HTR-8/SVneo (cell line): ENCODE measurements around the gene TMEM167A.
"Not testable (repeated sequence)": the region's sequence is repeated elsewhere in the genome, so short reads cannot be mapped to it uniquely, and the experiment has no call there.

Source experiments
- DNase-seq: peaks from one replicate; pipeline ENCODE4 v3.0.0; 2011; ENCODE audit warnings: low spot score, mixed read lengths; ENCODE audit not compliant: insufficient read length
- FAIRE-seq: peaks from 2 replicates; lab custom pipeline; 2011; peaks lifted over from hg19 to GRCh38; lab: Jason Lieb, UNC

TMEM167A gene

GRCh38 chr5:83092619-83093018 lies 15.4 kb upstream of the TMEM167A start:
- DNase-seq = no peak
- no peak for FAIRE-seq

GRCh38 chr5:83090169-83090568 lies 13.0 kb upstream of the TMEM167A start:
- no peak for FAIRE-seq

GRCh38 chr5:83085106-83085505 lies 7.9 kb upstream of the TMEM167A start:
- FAIRE-seq (no peak), DNase-seq (no peak)

More at GRCh38 chr5:83090169-83090568, 13.0 kb upstream of the TMEM167A start:
- no peak for DNase-seq

DNA sequence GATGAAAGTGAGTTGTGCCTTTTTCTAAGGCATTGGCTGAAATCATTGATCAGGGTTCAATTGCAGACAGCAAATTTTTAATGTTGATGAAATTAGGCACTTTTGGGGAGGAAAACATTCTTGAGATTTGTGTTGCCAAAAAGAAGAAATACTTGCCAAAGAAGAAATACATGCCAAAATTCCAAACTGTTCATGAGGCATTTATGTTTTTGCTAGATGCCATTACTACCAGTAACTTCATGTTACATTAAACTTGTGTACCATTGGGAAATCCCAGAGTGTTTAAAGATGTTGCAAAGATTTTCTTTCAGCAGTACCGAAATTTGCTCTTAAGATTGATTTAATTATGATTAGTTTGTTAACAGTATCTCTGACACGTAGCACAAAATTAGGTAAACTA lies 7.1 kb upstream of the TMEM167A start:
- FAIRE-seq (no peak), DNase-seq (no peak)

DNA sequence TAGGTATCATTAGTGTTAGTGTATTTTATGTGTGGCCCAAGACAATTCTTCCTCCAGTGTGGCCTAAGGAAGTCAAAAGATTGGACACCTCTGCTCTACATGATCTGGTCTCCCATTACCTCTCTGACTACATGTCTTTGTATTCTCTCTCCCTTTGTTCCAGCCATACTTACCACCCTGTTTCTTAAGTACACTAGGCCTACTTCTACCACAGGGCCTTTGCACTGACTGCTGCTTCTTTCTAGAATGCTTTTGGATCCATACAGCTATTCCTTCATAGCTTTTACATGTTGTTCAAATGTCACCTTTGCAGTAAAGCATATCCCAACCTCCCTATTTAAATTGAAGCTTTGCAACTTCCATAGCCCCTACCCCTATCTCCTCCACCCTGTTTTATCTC lies 5.6 kb upstream of the TMEM167A start:
- no peak for DNase-seq
- FAIRE-seq = no peak

- DNase-seq (peak; percentile 2), FAIRE-seq (no peak)
These were observed 568 bp upstream of the TMEM167A start for GRCh38 chr5:83077662-83078261.

DNA sequence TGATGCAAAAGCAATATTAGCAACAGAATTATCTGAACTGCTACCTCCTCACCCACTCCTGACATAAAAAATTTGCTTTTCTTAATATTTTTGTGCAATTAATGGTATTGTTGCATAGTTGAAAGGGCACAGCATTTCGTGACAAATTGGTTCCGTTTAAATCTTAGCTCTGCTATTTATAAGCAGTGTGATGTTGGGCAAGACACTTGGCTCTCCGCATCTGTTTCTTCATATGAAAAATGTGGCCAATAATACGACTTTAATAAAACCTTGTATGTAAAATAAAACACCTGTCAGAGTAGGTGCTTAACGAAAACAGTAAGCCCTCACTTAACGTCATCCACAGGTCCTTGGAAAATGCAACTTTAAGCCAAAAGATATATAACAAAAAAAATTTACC lies 4.2 kb downstream of the TMEM167A start:
- no peak for DNase-seq
- FAIRE-seq = no peak

- DNase-seq (no peak), FAIRE-seq (no peak)
These were observed 5.7 kb downstream of the TMEM167A start for GRCh38 chr5:83071286-83072051.

GRCh38 chr5:83069096-83069799 lies 7.9 kb downstream of the TMEM167A start:
- FAIRE-seq (no peak), DNase-seq (no peak)

GRCh38 chr5:83067377-83067776 lies 9.8 kb downstream of the TMEM167A start:
- FAIRE-seq, DNase-seq: not testable (repeated sequence)

DNA sequence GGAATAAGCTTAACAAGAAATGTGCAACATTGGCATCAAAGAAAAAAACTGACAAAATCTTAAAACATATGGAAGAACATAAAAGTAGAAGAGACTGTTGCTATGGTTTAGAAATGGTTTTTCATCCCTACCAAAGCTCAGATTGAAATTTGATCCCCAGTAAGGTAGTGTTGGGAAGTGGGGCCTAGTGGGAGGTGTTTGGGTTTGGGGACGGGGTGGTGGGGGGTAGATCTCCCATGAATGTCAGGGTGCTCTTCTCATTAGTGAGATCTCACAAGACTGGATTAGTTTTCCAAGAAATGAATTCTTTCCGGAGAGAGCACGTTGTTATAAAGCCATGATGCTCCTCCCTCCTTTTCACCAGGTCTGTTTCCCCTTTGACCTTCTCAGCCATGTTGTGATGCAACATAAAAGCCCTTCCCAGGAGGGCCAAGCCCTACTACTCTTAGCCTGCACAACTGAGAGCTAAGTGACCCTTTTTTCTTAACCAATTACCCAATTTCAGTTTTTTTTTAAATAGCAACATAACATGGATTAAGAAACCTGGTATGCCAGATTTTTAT lies 10.6 kb downstream of the TMEM167A start:
- no peak for DNase-seq
- no peak for FAIRE-seq

DNA sequence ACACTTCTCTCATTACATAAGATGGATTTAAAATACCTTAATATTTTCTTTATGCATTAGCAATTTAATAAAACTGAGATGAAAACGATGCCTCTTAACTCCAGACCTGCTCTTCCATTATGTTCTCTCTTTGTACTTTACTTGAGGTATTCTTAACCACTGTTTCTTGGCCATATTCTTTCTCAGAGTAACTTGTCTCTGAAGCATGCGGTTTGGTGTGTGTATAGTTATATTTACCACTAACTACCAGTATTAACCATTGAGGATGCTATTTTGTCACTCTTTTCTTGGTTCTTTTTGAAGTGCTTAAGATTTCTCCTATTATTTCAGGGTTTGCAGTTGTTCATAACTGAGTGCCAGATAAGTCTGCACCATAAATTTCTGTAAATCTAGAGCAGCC lies 17.9 kb downstream of the TMEM167A start:
- no peak for DNase-seq
- FAIRE-seq = no peak

GRCh38 chr5:83058726-83059125 lies 18.5 kb downstream of the TMEM167A start:
- DNase-seq (no peak), FAIRE-seq (no peak)

DNA sequence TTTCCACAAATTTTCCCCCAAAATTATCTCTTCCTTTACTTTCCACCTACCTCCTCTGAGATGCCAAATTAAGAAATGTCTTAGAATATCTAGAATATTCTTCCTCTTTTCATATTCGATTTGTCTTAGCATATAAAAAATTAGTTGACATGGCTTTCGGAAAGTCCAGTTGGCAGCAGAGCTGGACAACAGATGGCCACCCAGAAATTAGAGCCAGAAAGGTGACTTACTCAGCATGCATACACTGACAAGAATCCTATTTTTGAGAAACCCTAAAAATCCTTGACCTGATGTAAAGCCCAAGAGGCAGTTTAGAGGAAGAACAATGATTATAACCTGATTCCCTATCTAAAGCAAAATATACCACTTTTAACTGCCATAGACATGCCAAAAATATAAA lies 22.0 kb downstream of the TMEM167A start:
- no peak for FAIRE-seq
- no peak for DNase-seq

DNA sequence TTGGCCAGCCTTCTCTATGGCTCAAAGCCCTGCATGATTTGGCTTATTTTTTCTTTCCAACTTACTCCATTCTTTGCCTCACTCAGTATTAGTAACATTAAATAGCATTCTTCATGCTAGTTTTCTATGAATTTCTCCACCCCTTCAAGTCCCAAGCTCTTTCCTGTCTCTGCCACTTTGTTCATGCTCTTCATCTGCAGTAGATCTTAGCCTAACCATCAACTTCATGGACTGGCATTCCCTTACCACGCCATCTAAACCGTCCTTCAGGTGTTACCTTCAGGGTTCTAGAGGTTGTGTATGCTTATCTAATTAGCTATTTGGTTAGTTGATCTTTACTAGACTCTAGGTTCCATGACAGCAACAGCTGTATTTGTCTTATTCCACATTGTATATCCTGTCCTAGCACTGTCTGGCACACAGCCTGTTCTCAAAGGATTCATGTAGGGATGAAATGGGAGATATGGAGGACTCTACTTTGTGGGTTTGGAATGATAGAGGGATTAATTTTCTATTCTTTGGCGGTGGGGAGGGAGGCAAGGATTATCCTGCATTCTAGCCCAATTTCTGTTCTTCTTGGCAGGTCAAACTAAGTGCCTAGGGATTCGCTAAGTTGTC lies 26.4 kb downstream of the TMEM167A start:
- DNase-seq (no peak), FAIRE-seq (no peak)

- FAIRE-seq = no peak
These were observed 27.8 kb downstream of the TMEM167A start for GRCh38 chr5:83049370-83049885.

GRCh38 chr5:83048811-83049210 lies 28.4 kb downstream of the TMEM167A start:
- DNase-seq (no peak), FAIRE-seq (no peak)

More at GRCh38 chr5:83049370-83049885, 27.8 kb downstream of the TMEM167A start:
- no peak for DNase-seq

DNA sequence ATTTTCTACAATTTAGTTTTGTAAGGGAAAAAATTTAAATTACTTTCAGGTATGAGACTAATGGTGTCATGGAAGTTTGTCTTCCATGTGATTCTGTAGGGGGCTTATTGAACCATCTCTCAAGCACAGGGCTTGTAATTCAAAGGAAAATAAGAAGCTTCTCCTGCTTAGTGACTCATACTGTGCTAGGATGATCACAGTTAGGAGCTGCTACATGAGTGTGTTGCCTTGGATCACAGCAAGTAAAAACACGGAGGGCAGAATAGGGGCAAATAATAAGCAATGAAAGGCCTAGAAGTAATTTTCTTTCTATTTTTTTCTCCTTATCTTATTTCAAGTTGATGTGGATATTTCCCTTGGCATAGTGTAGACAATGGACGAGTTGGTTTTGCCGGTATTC lies 28.9 kb downstream of the TMEM167A start:
- no peak for FAIRE-seq
- no peak for DNase-seq

GRCh38 chr5:83044926-83045325 lies 32.3 kb downstream of the TMEM167A start:
- DNase-seq (no peak), FAIRE-seq (no peak)

DNA sequence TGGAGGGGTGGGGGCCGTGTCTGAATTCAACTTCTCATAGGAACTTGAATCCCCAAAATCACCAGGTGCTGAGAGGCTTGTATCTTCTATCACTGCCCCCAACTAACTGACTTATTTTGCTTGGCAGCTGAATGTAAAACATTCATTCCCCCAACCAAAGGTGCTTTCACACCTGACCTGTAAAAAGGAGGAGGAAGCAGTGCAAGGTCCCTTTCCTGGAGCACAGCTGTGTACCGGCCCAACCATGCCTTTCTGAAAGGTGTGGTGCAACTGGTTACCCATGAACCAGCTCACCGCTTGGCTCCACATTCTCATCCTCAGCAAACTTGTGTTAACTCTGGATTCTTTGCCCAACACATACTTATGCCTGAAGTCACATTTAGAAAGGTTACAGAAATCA lies 34.7 kb downstream of the TMEM167A start:
- FAIRE-seq = no peak
- no peak for DNase-seq
